ENCODE results near the gene CEP131.

The CEP131 gene

DNA sequence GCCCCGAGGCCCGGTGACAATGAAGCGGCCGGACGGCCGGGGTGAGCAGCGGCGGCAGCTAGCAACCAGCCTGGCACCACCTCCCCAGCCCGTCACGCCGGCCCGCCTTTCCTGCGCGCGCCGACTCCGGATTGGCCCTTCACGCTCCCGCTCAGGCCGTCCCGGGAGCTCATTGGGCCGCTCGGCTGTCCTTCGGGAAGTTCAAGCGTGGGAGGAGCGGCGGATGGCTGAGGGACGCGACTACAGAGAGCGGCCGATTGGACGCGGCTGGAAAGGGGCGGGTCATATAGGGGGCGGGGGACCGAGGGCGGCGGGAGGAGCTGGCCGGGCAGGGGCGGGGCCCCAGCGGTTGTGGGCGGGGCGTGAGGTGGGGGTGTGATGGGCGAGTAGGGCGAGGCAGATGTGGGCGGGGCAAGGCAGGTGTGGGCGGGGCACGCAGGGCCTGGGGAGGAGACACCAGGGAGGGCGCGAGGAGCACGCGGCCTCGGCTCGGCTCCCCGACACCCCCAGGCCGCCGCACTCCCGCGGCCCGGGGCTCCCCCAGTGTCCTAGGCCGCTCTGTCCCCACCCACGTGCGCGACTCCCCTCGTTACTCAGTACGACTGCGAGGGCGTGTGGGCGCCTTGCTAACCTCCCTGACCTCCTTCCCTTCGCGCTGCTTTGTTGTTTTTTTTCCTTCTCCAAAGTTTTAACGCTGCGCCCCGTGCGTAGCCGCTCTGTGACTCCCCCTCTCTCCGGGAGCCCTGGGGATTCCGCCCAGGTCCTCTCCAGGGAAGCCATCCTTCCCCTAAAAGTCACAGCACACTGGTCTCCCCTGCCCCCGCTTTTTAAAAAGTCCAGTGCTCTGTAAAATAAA lies at the start of gene CEP131:
Gene CEP131, minus strand, starts transcription at position 60 of the 856 bp plus-strand sequence. CDS start 2,909 bp downstream, outside the sequence.
- peak; percentile 98 for DNase-seq

DNA sequence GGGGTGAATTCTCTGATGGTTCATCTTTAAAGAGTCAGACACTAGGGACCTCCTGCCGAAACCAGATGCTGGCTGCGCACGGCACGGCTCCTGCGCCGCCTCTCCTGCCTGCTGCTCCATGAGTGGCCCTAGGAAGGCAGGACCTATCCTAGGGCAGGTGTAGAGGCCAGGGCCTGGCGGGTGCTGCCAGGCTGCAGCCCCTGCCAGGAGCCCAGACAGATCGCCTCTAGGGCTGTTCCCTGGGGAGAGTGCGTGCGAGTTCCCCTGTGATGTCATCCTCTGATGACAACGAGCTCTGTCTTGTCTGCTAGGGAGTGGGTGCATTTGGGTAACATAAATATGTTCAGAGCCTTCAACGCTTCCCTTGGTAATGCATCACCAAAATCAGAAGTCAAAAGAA lies 48.5 kb upstream of the CEP131 start:
- DNase-seq: no peak

DNA sequence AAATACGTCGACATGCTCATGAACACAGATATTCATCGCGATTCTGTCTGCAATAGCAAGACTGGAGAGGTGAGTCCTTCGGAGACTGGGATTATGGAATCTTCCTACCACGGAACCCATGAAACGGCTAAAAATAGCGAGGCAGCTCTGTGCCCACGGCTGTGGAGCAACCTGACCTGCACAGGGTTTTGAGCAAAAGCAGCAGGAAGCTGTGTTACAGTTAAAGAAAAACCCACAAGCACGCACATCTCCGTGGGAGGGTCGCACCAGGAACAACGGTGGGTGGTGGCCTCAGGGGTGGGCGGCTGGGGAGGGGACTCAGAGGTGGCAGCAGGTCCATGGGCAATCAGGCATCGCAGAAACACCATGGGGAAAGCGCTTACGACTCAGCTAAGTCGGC lies 47.5 kb upstream of the CEP131 start:
- no peak for DNase-seq

DNA sequence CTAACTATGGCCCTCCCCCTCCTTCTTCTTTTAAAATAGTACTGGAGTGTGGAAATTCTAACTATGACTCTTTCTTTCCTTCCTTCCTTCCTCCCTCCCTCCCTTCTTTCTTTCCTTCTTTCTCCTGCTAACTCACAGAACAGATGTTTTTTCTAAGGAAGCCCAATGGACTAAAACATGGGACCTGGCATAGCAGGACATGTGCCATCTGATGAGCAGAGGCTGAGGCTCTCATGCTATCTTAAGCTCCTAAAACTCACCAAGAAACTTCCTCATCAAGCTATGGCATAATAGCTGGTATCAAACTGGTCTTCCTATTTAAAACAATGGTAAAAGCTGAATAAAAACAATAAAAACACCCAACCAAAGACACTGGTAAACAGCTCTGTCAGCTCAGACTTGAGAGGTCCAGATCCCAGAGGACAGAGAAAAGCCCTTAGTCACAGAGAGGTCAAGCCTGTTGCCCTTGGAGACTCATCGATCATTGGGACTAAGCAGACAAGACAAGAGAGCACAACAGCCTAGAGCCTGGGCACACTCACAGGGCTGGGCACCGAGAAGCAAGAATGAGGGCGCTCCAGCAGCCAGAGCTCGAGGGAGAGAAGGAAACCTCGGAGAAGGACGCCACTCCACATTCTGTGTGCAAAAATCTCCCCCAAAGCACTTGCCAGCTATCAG lies 44.8 kb upstream of the CEP131 start:
- no peak for DNase-seq

DNA sequence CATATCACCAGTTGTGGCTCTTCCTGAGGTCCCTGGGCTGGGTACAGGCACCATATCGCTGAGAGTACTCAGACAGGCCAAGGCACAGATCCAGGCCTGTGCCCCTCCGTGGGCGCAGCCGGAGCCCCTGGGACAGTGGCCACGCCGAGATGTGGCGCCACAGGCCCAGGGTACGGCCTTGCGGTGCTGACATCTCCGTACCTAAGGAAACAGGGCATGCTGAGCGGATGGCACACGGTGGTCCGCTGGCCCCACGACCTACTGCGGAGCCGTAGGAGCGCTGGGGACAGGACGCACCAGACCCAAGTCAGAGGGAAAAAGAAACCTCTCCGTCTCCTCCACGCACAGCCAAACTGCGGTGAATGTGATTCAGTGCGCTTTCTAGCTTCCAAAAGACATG lies 42.8 kb upstream of the CEP131 start:
- DNase-seq: no peak

DNA sequence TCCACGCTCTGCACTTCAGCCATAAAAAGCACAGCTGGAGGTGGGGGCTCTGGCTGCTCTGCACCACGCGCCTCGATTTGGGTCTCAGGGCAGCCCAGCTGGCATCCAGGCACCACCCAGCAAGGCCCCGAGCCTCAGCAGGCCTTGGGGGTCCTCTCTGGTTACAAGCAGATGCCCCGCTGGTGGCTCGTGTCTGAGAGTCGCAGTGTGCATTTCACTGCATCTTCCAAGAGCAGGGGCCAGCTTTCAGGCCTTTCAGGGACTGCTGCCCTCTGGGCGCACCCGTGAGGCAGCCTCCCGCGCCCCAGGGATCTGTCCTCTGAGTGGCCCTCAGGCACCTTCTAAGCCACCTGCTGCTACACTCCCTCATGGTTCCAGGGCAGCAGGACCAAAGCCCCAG lies 41.9 kb upstream of the CEP131 start:
- DNase-seq: no peak

DNA sequence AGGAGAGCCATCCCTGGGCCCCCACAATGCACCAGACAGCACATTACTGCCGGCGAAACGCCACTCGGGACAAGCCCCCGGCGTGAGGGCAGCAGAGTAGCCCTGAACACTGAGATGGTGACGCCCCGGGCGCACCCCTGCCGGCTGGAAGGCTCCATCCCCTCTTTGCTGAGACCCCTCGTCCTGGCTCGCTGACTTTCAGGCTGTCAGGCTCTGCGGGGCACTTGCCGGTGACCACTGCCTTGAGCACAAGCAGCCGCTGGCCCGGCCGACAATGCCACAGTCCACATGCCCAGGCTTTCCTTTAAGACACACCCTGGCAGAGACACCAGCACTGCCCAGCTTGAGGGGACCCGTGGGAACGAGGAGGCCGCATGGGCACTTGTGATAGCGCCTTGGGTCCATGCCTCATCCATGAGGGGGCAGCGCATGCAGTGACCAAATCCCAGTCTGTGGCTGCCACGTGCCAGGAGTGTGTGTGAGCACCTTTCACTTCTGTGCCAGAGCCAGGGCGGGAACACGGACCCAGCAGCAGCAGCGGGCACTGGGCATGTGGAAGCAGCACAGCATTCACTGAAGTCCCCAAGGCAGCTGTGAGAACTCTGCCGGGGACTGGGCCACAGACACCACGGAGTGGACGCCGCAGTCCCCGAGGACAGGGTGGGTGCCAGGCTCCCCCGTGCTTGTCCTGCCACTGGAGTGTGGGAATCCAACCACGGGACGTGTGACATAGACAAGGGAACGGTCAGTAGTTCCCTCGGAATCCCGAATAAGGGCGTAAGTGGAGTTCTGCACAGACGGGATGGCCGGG lies 40.8 kb upstream of the CEP131 start:
- no peak for DNase-seq

DNA sequence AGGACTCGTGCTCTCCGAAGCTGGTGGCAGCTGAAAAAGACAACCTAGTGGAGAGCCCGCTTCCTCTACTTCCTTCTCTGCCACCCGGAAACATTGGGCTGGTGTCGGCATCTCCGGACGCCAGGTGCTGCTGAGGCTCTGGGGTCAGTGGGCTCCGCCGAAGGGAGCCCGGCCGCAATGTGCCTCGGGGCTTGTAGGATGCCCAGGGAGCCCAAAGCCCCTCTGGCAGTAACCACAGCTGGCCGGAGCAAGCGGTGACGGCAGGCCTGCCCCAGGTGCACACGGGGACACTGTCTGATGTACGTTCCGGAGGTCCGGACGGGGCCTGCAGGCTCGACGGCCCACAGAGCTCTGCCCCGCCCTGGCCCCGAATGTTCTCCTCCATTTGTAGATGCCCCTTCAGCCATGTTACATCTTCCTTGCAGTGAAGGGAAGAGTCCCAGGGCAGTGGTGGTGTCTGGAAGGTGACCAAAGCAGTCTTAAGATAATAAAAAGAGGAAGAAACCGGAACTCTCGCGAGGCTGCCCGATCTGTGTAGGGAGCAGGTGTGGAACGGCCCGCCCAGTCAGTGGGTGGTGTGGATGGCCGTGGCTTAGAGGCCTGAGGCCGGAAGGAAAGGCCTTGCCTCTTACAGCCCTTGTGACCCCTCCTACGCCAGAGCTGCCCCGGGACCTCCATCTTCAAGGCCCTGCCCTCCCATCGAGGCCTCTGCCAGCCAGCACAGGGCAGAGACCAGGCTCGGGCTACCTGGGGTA lies 39.0 kb upstream of the CEP131 start:
- no peak for DNase-seq

DNA sequence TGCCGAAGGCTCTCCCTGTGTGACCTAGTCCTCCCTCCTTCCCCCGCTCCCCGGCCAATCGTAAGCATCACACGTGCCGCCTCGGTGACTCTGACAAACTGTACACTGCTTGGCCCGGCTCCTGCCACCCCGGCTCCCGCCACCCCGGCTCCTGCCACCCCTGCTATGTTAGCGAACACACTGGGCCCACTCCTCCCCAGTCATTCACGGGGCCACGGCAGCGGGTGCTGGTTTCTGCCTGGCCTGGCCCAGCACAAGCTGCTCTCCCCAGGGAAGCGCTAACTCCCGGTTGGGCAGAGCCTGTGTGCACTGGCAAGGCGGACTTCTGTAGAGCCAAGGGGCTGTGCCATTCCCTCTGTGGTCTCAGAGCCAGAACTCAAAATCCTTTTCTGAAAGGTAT lies 38.3 kb upstream of the CEP131 start:
- no peak for DNase-seq

DNA sequence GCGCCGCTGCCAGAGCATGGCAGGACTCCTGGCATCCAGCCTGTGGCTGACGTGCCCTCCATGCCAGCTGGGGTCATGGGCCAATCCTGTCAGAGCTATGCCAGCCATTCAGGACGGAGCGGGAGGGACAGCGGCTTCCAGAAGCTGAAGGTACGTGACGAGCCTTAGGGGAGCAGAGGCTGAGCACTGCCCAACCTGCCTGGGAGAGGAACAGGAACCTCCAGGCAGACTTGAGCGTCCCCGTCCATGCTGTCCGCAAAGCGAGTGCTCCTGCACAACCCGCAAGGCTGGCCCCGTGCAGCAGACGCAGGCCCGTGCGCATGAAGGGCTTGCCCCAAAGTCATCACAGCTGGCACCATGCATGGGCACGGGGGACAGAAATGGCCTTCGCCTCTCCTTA lies 37.9 kb upstream of the CEP131 start:
- DNase-seq: no peak

DNA sequence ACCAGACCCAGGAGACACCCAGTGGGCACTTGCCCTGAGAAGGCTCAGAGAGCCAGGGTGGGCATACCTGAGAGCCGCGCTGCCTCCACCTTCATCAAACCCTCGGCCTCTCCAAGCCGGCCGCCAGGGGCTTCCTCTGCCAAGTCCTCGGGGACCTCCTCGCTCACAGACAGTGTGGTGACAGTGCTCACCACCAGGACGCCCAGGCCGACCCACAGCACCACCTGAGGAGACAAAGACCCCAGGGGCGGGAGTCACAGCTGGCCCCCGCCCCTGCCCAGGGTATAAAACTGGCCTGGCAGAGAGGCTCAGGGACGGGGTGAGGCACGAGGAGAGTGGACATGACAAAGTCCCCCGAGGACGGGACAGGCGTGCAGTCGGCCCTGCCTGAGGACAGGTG lies 37.4 kb upstream of the CEP131 start:
- DNase-seq: no peak

DNA sequence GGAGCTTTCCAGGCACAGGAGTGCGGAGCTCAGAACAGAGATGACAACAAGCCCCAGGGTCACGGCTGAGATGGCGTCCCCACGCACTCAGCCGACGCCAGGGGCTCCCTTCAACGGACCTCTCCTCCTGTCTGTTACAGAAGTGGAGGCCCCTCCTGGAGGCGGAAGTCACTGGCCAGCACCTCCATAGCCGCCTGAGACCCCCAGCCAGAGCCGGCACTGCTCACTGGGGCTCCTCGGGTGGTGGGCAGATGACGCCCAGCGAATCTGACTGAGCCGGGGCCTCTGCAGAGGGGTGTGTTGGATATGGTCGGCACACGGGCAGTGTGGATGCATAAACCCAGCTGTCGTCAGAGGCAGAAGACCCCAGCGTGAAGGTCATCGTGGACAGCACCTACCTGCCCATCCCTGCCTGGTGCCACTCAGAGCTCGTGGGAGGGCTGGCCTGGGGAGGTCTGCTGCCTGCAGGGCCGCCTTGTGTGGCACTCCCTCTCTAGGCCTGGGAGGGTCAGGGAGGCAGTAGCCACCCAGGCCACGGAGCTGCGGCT lies 36.4 kb upstream of the CEP131 start:
- DNase-seq: no peak

DNA sequence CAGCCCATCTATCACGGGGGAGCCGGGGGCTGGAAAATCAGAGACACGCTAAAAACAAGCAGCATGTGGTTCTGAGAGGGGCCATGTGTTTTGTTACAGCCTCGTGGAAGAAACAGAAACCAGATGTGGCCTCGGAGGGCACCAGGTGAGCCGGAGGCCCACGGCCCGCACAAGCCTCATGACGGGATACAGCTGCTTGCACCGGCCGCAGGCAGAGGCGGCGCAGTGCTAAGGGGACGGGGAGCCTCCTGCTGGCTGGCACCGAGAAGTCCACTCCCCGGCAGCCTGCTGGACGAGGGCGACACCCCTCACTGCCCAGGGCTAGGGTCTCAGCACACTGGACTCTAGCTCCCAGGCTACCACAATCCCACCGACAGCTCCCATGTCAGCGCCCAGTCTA lies 35.5 kb upstream of the CEP131 start:
- no peak for DNase-seq

DNA sequence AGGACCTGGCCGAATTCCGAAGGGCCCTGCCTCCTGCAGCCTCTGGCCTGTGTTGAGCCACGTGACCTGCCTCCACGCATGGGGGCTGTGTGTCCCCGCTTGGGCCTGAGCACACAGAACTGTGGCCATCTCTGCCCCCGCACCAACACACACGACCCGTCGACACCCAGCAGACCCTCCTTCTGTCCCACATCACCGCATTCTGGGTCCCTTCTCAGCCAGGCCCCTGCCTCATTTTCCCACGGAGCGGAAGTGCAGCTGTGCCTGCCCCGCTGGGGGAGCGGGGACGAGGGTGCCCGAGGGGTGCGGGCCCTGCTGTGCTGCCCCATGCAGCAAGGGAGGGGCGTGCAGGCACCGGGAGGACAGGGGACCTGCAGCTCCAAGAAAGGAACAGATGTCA lies 34.8 kb upstream of the CEP131 start:
- no peak for DNase-seq

DNA sequence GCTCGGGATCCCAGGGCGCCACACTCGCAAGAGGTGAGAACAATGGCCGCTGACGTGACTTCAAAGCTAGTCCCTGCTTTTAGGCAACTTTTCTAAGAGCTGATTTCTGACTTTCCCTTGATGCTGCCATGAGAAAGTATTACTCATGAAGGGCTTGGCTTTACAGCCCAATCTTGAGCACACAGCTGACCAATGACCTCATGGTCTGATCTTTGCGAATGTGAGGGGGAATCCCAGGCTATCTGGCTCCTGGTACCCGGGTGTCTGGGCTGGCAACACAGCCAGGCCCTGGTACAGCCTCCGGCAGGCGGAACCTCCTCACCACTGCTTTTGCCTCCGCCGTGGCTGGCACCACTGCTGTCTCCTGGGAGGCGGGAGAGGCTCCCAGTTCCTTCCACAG lies 33.9 kb upstream of the CEP131 start:
- DNase-seq: no peak

DNA sequence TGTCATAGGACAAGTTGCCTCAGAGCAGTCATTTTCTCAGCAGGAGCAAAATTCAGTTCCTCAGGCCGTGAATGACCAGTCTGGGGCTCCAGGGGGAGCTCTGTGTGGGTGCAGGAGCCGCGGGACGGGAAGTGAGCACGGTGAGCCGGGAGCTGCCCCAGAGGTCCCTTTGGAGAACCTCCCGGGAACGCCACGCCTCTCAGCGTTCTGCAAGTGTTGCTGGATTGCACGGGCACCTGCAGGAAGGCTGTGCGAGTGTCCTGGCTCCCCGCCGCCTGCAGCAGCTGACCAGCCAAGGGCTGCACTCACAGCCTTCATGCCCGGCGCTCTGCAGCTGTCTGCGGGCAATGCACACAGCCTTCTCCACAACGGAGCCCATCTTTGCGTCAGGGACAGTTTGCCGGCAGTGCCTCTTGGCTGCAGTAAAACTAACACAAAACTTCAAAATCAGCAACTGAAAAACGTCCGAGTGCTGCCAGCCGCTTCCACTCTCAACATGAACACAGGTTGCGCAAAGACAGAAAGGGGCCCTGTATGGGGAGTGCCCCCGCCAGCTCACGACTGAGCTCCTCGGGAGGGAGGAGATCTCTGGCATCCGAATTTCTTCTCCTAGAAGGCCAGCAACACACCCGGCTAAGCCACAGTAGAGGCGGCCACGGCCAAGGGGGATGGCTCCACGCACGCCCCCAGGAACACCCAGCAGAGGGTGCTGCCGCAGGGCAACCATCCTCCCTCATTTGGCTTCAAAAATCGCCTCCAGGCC lies 32.4 kb upstream of the CEP131 start:
- no peak for DNase-seq

DNA sequence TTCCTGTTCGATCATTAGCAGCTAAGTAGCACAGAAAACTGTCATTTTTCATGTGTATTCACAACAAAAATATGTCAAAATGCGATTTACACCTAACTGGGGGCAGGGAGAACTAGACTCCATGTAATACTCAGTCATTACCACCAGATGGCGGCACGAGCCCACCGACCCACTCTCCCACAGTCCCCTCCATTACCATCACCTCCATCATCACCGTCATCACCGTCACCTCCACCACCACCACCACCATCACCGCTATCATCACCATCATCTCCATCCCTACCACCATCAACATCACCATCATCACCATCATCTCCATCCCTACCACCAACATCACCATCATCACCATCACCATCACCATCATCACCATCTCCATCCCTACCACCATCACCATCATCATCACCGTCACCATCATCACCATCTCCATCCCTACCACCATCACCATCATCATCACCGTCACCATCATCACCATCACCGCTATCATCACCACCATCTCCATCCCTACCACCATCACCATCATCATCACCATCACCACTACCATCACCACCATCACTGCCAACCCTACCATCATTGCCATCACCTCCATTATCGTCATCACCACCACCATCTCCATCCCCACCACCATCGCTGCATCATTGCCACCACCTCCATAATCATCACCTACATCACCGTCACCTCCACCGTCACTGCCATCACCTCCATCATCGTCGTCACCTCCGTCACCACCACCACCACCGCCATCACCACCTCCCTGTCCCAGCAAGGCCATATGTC lies 30.8 kb upstream of the CEP131 start:
- DNase-seq: peak; percentile 60

DNA sequence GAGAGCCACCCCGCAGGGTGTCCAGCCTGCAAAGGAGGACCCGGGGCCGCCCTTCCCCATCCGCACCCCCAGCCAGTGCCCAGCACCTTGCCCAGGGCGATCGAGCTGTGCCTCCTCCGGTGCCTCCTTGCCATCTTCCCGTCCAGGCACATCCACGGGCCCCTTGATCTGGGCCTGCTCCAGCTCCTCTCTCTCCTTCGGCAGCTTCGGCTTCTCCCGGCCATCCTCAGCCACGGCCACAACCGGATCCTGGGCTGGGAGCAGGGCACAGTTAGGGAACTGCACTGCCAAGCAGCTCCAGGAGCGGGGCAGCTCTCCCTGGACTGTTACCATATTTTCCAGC lies 30.2 kb upstream of the CEP131 start:
- DNase-seq: no peak

DNA sequence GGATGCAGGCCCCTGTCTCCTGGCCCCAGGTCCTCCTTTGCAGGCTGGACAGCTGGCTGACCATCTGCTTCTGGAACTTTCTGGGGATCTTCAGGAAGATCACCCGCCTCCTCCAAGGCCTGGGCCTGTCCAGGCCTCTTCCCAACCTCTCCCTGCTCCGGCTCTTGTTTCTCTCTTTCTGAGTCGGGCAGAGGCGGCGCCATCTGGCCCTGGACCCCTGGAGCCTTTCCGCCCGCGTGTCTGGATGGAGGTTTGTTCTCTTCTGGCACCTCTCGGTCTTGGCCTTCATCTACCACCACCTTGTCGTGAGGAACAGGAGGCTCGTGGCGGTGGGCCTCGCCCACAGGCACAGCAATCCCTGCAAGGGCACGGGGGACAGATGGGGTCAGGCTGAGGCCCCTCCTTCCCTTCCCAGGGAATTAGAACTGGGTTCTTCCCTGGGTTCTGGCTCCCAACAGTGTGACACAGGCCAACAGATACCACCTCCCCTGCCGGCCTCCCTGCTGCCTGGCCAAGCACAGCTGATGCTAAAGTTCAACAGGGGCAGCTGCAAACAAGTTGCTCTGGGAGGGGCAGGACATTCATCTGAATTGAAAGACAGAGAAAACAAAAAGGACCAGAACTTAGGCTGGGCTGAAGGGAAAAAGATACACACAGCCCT lies 29.7 kb upstream of the CEP131 start:
- DNase-seq: no peak

DNA sequence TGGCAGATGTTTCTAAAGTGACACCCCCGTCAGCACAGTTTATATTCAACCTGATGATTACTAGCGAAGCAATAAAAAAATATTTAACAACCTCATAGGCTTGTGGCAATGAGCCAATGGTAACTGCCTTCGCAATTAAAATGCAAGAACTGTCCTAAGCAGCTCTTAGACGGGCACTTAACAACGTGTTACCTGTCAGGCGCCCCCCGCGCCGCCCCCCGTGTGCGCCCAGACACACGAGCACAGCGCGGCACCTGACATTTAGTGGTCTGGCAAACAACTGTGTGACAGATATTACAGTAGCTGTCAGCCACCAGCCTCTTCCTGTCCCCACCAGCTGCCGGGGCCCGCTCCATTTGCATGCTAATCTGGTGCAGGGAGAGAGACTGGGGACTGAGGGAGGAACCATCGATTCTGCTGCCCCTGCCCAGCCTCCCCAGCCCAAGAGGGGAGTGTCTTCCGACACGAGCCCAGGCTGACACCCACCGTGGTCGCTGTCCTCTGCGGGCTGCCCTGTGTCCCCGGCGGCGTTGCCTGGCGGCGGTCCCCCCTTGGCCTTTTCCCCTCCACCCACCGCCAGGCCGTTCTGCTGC lies 29.0 kb upstream of the CEP131 start:
- DNase-seq: no peak

All from activated naive CD4-positive, alpha-beta T cell treated with Interleukin-2 at 50 U/mL for 16 hours (primary cell).